Liver (tissue), 3 donors: ENCODE data around the gene SCAMP4.

Source experiments
- EGR1 ChIP-seq, 2 donors: IDR thresholded peaks; 2 replicates each; pipeline ENCODE4 v1.6.1; 2016 to 2018; ENCODE audit warnings: antibody characterized with exemption in 2 of 2, low read depth in 2 of 2
- FOXA1 ChIP-seq: IDR thresholded peaks from 2 replicates; pipeline ENCODE4 v1.6.1; 2016; ENCODE audit warnings: antibody characterized with exemption
- GABPA ChIP-seq, 2 donors: IDR thresholded peaks in 1 of 2; conservative IDR thresholded peaks in 1 of 2; 2 replicates each; pipeline ENCODE4 v1.6.1; 2016; ENCODE audit warnings: antibody characterized with exemption in 2 of 2, mild to moderate bottlenecking in 1 of 2, moderate library complexity in 1 of 2
- HNF4A ChIP-seq, 2 donors: conservative IDR thresholded peaks; 2 replicates each; pipeline ENCODE4 v1.6.1; 2016; ENCODE audit warnings: antibody characterized with exemption in 2 of 2, mild to moderate bottlenecking in 2 of 2
- SP1 ChIP-seq: IDR thresholded peaks from 2 replicates; pipeline ENCODE4 v1.6.1; 2018; ENCODE audit warnings: antibody characterized with exemption, mild to moderate bottlenecking
- TAF1 ChIP-seq: conservative IDR thresholded peaks from 2 replicates; pipeline ENCODE4 v1.6.1; 2016; ENCODE audit warnings: antibody characterized with exemption, mild to moderate bottlenecking
- TF ChIP-seq, protein P1 (sequence below): fragments of 150-350 bp; IDR thresholded peaks from 2 replicates; pipeline ENCODE4 v1.5.1; 2017; ENCODE audit warnings: improper control_type of control experiment, low read depth, low read length; ENCODE audit not compliant: missing input control
- TF ChIP-seq, protein P2 (sequence below): IDR thresholded peaks from 2 replicates; pipeline ENCODE4 v1.6.1; 2016; ENCODE audit warnings: antibody characterized with exemption
- TF ChIP-seq, protein P3 (sequence below): IDR thresholded peaks from 2 replicates; pipeline ENCODE4 v1.6.1; 2016; ENCODE audit warnings: antibody characterized with exemption, mild to moderate bottlenecking
- TF ChIP-seq, protein P4 (sequence below): IDR thresholded peaks from 2 replicates; pipeline ENCODE4 v1.6.1; 2016; ENCODE audit warnings: antibody characterized with exemption
- TF ChIP-seq, protein P5 (sequence below): IDR thresholded peaks from 2 replicates; pipeline ENCODE4 v1.6.1; 2016; ENCODE audit warnings: antibody characterized with exemption
- donor health status: healthy.
- donor health status: healthy.

DNA sequence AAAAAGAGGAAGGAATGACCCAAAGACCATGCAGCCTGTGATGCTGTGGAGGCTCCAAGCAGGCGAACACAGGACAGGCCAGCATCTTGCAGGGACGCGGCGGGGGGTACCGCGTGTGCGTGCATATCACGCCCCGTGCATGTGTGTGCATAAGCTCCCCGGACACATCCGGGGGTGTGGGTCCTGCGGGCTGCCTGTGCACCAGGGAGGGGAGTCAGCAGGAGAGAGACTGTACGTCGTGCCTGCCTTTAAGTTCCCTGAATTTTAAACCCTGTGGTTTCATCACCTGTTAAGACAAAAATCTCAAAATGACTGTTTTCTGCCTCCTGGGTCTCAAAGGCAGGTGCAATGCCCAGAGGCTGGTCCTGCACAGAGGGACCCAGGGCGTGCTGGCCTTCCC is 16.6 kb downstream of the SCAMP4 start:
- TF ChIP-seq, protein P1, sequence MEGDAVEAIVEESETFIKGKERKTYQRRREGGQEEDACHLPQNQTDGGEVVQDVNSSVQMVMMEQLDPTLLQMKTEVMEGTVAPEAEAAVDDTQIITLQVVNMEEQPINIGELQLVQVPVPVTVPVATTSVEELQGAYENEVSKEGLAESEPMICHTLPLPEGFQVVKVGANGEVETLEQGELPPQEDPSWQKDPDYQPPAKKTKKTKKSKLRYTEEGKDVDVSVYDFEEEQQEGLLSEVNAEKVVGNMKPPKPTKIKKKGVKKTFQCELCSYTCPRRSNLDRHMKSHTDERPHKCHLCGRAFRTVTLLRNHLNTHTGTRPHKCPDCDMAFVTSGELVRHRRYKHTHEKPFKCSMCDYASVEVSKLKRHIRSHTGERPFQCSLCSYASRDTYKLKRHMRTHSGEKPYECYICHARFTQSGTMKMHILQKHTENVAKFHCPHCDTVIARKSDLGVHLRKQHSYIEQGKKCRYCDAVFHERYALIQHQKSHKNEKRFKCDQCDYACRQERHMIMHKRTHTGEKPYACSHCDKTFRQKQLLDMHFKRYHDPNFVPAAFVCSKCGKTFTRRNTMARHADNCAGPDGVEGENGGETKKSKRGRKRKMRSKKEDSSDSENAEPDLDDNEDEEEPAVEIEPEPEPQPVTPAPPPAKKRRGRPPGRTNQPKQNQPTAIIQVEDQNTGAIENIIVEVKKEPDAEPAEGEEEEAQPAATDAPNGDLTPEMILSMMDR = no peak
- no peak for TF ChIP-seq SP1
- TF ChIP-seq GABPA (IDR thresholded peaks at IDR 0.05 in 1 of 2, conservative IDR thresholded peaks at IDR 0.05 in 1 of 2) = no peak
- TF ChIP-seq, protein P2, sequence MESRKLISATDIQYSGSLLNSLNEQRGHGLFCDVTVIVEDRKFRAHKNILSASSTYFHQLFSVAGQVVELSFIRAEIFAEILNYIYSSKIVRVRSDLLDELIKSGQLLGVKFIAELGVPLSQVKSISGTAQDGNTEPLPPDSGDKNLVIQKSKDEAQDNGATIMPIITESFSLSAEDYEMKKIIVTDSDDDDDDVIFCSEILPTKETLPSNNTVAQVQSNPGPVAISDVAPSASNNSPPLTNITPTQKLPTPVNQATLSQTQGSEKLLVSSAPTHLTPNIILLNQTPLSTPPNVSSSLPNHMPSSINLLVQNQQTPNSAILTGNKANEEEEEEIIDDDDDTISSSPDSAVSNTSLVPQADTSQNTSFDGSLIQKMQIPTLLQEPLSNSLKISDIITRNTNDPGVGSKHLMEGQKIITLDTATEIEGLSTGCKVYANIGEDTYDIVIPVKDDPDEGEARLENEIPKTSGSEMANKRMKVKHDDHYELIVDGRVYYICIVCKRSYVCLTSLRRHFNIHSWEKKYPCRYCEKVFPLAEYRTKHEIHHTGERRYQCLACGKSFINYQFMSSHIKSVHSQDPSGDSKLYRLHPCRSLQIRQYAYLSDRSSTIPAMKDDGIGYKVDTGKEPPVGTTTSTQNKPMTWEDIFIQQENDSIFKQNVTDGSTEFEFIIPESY = no peak
- no peak for TF ChIP-seq EGR1 (IDR thresholded peaks at IDR 0.05; ENCODE audit: low read depth in 2 of 2)
- TF ChIP-seq, protein P3, sequence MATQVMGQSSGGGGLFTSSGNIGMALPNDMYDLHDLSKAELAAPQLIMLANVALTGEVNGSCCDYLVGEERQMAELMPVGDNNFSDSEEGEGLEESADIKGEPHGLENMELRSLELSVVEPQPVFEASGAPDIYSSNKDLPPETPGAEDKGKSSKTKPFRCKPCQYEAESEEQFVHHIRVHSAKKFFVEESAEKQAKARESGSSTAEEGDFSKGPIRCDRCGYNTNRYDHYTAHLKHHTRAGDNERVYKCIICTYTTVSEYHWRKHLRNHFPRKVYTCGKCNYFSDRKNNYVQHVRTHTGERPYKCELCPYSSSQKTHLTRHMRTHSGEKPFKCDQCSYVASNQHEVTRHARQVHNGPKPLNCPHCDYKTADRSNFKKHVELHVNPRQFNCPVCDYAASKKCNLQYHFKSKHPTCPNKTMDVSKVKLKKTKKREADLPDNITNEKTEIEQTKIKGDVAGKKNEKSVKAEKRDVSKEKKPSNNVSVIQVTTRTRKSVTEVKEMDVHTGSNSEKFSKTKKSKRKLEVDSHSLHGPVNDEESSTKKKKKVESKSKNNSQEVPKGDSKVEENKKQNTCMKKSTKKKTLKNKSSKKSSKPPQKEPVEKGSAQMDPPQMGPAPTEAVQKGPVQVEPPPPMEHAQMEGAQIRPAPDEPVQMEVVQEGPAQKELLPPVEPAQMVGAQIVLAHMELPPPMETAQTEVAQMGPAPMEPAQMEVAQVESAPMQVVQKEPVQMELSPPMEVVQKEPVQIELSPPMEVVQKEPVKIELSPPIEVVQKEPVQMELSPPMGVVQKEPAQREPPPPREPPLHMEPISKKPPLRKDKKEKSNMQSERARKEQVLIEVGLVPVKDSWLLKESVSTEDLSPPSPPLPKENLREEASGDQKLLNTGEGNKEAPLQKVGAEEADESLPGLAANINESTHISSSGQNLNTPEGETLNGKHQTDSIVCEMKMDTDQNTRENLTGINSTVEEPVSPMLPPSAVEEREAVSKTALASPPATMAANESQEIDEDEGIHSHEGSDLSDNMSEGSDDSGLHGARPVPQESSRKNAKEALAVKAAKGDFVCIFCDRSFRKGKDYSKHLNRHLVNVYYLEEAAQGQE = no peak
- TF ChIP-seq FOXA1 = no peak
- TF ChIP-seq TAF1 = no peak
- TF ChIP-seq, protein P4, sequence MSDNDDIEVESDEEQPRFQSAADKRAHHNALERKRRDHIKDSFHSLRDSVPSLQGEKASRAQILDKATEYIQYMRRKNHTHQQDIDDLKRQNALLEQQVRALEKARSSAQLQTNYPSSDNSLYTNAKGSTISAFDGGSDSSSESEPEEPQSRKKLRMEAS = no peak
- TF ChIP-seq HNF4A (conservative IDR thresholded peaks at IDR 0.05) = no peak
- TF ChIP-seq, protein P5, sequence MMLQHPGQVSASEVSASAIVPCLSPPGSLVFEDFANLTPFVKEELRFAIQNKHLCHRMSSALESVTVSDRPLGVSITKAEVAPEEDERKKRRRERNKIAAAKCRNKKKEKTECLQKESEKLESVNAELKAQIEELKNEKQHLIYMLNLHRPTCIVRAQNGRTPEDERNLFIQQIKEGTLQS = no peak
